Dermis blood vessel endothelial cell (primary cell): ENCODE data around the gene NSL1. TPM values are rescaled to one million over a fixed set of nuclear protein-coding genes. Genes with fewer than 3 reads are reported as not detected.
"Not testable (repeated sequence)": the region's sequence is repeated elsewhere in the genome, so short reads cannot be mapped to it uniquely, and the experiment has no call there.

ENCODE experiments used
- DNase-seq: peaks from one replicate; pipeline ENCODE4 v3.0.0; 2010
- total RNA-seq: library from RNA; depleted of rRNA; stranded (reverse); fragments of >200 nt; gene quantifications from 2 replicates; pipeline ENCODE4 v1.2.3, GENCODE V29; 2014

Gene NSL1, protein sequence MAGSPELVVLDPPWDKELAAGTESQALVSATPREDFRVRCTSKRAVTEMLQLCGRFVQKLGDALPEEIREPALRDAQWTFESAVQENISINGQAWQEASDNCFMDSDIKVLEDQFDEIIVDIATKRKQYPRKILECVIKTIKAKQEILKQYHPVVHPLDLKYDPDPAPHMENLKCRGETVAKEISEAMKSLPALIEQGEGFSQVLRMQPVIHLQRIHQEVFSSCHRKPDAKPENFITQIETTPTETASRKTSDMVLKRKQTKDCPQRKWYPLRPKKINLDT
- total RNA-seq = 41.7 and 50.6 TPM in 2 replicates

DNA sequence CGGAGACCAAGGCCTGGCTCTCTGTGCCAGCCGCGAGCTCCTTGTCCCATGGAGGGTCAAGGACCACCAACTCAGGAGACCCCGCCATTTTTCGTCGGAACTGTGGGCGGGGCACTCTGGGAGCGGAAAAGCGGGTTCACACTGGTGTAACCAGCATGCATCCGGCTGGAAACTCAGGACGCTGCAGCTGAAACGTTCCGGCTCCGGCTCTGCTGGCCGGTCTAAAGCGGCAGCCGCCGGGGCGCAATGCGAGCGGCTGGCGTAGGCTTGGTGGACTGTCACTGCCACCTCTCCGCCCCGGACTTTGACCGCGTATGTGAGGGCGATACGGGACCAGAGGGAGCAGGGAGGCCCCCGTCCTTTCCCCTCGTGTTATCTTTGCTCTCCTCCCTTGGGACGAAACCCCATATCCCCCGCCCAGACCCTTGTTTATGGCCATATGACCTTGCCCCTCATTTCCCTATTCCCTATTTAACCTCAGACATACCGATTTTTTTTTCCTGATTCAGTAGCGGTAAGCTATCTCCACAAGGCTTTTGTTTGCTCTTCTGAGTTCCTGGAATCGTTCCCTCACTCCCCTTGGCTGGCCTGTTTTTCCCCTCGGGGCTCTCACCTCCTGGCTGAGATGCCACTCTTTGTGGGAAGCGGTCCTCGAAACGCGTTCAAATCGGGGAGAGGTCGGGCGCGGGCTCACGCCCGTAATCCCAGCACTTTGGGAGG is at the start of gene NSL1, which contains the start of gene TATDN3:
Gene NSL1 (minus strand): TSS at position 102 of the 720 bp plus-strand sequence. CDS start 14 bp downstream, at position 88.
Gene TATDN3 (plus strand): TSS at position 219 of the 720 bp plus-strand sequence. CDS start 28 bp downstream, at position 247.
- peak; percentile 97 for DNase-seq

DNA sequence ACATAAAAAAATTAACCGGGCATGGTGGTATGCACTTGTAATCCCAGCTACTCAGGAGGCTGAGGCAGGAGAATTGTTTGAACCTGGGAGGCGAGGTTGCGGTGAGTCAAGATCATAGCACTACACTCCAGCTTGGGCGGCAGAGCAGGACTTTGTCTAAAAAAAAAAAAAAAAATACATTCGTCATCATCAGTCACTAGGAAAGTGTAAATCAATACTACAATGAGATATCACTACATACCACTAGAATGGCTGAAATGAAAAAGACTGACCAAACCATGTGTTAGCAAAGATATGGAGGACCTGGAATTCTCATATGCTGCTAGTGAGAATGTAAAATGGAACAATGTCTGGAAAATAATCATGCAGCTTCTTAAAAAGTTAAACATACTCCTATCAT is 46.6 kb upstream of the NSL1 start:
- no peak for DNase-seq

DNA sequence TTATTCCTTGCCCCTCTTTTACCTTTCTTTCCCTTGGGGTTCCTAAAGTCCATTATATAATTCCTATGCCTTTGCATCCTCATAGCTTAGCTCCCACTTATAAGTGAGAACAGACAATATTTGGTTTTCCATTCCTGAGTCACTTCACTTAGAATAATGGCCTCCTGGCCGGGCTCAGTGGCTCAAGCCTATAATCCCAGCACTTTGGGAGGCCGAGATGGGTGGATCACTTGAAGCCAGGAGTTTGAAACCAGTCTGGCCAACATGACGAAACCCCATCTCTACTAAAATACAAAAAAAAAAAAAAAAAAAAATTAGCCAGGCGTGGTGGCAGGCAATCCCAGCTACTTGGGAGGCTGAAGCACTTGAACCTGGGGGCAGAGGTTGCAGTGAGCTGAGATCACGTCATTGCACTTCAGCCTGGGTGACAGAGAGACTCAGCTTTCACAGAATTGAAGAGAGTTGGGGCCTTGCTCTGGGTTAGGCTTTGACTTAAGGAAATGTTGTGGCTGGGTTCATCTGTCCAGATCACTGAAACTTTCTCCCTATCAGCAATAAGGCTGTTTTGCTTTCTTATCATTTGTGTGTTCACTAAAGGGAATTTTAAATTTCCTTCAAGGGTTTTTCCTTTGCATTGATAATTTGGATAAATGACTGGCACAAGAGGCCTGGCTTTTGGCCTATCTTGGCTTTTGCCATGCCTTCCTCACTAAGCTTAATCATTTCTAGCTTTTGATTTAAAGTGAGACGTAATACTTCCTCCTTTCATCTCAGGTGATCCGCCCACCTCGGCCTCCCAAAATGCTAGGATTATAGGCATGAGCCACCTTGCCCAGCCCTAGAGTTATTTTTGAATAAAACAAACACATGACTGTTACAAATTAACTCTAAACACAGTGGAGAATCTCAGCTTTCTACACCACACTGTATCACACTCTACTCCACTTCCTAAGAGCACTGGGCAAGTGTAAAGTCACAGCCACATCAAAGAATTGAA is 41.9 kb upstream of the NSL1 start:
- not testable (repeated sequence) for DNase-seq

DNA sequence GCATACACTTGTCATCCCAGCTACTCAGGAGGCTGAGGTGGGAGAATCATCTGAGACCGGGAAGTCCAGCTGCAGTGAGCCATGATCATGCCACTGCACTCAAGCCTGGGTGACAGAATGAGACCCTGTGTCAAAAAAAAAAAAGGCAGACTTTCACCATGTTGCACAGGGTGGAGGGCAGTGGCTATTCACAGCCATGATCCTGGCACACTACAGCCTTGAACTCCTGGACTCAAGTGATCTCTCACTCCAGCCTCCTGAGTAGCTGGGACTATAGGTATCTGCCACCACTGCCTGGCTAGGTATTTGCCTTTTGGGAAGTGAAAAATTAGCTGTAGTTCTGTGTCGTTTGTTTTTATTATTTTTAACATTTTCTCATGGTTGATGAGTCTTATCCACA is 36.8 kb upstream of the NSL1 start:
- DNase-seq = no peak

DNA sequence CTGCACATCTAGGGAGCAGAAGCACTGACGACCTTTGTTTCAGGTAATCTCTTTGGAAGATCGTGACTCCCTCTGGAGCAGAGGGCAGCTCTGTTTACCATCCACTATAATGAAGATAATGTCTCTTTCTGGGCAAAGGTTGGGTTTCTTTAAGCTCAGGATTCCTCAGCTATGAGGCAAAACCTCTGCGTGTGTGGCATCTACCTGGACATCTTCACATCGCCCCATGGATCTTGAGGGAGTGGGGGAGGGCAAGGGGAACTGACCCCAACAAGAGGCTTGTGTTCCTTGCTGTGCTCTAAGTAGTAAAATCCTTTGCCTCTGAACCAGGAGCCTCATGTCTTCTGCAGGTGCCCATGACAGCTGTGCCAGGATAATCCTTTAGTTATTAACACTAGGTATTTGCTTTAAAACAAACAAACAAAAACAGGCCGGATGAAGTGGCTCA is 36.3 kb upstream of the NSL1 start:
- DNase-seq = no peak

- no peak for DNase-seq
These were observed 35.7 kb upstream of the NSL1 start for GRCh38 chr1:212827171-212827776.

DNA sequence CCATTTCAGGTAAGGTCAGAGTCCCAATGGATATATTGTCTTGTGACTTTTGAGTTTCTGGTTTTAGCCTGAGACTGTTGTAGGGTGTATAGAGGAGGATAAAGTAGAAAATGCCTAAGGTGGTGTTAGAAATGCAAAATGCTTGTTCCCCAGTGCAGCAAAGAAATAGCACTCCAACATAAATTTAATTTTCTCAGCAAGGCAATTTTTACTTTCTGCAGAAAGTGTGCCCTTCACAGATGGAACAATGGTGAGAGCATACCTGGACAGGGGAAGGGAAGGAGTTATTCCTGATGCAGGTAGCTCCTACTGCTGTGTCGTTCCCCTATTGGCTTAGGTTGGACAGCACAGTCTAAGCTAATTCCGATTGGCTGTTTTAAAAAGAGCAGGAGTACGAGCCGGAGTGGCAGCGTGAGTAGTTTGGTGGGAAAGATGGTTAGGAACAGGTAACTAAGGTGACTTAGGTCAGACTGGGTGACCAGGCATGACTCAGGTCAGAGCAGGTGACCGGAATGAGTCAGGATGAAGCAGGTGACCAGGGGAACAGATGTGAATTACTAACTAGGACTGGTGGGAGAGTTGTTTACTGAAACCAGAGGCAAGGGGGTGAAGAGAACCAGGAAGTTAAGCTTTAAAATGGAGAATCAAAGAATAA is 34.3 kb upstream of the NSL1 start:
- DNase-seq = no peak

DNA sequence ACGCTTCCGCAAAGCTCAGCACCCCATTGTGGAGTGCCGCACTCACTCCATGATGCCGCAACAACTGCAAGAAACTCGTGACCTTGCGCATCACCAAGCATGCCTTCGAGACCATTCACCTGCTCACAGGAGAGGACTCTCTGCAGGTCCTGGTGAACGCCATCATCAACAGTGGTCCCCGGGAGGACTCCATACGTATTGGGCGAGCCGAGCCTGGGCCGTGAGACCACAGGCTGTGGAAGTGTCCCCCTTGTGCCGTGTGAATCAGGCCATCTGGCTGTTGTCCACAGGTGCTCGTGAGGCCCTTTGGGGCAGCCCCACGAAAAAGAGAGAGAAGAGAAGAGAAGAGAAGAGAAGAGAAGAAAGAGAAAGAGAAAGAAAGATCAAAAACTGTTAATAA is 32.6 kb upstream of the NSL1 start:
- DNase-seq = no peak

DNA sequence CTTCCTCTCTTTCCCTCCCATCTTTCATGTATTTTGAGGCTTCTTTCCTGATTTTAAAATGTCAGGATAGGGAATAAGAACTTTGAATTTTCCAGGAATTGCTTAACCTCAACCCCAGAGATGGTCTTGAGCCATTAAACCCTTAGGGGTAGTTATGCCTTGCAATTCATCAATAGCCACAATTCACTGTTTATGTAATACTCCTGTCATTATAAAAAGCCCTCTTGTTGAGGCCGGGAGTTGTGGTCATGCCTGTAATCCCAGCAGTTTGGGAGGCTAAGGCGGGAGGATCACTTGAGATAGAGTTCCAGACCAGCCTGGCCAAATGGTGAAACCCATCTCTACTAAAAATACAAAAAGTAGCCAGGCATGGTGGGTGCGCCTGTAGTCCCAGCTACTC is 31.4 kb upstream of the NSL1 start:
- no peak for DNase-seq

GRCh38 chr1:212820969-212821368 is 29.4 kb upstream of the NSL1 start:
- no peak for DNase-seq

DNA sequence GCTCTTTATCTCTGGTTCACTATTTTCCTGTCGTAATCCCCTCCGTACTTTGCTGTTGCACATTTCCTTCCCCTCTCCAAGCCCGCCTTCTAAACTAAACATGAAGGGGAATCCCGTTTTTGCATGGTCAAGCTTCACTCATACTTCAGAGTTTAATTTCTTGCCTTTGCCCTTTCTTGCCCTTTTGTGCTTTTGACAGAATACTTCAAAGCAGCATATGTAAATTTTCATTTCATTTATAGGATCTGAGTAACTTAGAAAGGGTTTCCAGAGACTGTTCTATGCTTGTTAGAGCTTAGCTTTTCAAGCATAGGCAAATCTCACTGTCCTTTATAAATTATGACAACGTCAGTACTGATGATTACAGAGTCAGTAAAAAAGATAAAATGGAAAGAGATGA is 28.1 kb upstream of the NSL1 start:
- DNase-seq = peak; percentile 62

DNA sequence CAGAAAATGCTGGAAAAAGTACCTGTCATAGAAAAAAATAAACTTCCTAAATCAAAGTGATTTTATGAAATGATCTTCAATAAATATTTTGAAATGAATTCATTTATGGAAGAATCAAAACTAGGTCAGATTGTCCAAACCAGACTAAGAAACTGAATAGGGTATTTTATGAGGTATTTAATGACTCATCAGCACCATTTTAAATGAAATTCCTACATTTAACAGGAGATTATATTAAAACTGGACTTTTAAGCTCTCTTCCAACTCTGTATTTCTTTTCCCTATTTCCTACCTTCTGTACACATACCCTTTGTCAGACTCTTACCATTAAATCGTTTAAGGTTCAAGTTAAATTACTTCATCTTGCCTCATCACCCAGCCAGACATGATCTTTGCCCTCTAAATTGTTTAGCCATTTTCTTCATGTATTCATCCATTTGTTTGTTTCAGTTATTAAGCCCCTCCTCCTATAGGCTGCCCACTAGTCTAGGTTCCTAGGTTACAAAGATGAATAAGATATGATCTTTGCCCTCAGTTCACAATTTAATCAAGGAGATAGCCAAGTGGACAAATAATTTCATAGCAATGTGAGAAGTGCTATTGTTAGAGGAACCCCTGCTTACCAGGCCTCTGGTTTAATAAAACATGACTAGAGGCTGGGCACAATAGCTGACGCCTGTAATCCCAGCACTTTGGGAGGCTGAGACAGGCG is 25.1 kb upstream of the NSL1 start:
- DNase-seq = no peak

DNA sequence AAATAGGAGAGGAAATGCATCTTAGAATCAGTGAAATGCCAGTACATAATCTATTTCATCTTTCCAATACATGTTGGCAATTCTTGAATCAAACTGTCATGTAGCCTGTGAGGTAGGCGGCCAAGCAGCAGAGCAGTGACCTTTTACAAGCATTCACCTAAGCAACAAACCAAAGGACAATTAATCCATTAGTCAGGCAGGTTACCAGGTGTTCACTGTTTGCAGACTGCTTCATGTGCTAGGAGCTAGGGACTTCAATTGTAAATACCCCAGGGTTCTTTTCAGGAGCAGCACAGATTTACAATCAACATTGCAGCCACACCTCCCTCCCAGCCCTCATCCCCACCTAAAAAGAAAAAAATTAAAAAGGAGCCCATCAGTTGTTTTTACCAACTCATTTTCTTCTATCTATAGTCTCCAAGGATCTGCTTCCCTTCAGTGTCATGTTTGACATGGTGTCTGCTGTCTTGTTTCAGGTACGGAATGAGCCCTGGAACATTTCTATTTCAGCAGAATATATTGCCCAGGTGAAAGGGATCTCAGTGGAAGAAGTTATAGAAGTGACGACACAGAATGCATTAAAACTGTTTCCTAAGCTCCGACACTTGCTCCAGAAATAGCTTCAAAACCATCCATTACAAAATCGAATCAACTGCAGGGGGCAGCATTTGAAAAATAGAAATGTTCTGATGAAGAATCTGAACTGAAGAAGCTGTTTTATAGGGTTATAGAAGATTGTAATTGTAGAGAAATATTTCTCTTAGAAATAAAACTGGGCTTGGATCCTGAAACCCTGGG is 23.2 kb upstream of the NSL1 start:
- DNase-seq = peak; percentile 43

GRCh38 chr1:212805767-212806166 is 14.2 kb upstream of the NSL1 start:
- no peak for DNase-seq

- DNase-seq = no peak
These were observed 6.1 kb upstream of the NSL1 start for GRCh38 chr1:212797681-212798080.

GRCh38 chr1:212794561-212795014 is 3.0 kb upstream of the NSL1 start:
- DNase-seq = peak; percentile 29

- DNase-seq = peak; percentile 1
These were observed 875 bp upstream of the NSL1 start for GRCh38 chr1:212792396-212792908.

DNA sequence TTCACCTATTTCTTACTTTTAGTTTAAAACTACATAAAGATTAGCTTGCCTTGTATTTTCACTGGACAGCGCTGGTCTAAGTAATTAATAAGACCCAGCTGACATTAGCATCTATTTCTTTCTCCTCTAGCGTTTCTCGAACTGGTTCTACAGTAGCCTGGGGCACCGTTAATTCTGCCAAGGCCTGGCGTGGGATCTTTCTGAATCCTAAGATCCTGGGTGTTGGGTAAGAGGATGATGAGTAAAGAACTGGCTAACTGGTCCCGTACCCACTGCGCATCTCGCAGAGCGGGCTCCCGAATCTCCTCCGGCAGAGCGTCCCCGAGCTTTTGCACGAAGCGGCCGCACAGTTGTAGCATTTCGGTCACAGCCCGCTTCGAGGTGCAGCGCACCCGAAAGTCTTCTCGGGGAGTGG is 309 bp downstream of the NSL1 start:
- DNase-seq = no peak

GRCh38 chr1:212785871-212786270 is 5.7 kb downstream of the NSL1 start:
- DNase-seq = no peak

GRCh38 chr1:212783976-212784375 is 7.6 kb downstream of the NSL1 start:
- no peak for DNase-seq
